HCT116 (cell line): ENCODE measurements around the gene USP32. TPM values are rescaled to one million over a fixed set of nuclear protein-coding genes. Genes with fewer than 3 reads are reported as not detected.

Experiments used
- ATAC-seq: fragments of 200-7000 bp; cut with Tn5 transposase; 2 replicates; pipeline ENCODE4 v1.9.1; 2020; ENCODE audit warnings: mild to moderate bottlenecking, moderate library complexity
- BruUV-seq: library from RNA; stranded (reverse); fragments of 400-500 nt; replicated peaks from 2 replicates; lab custom pipeline; 2021; lab: Mats Ljungman, UMichigan
- CTCF ChIA-PET: fragments of 300-600 bp; sonication (Branson Sonifier 250); formaldehyde crosslinking; loops from one replicate; lab custom pipeline; 2021; ENCODE audit warnings: antibody characterized with exemption; lab: Charles Lee
- POLR2A ChIA-PET: fragments of 300-600, 350-600 bp; sonication (Branson Sonifier 250); formaldehyde crosslinking; loops from one replicate; lab custom pipeline; 2021; ENCODE audit warnings: antibody characterized with exemption; lab: Charles Lee
- RAD21 ChIA-PET, 2 experiments: fragments of 300-600 bp; sonication (Branson Sonifier 250); formaldehyde crosslinking; loops; one replicate each; lab custom pipeline; 2023; ENCODE audit warnings: low total read pairs in 2 of 2; ENCODE audit not compliant: uncharacterized antibody in 2 of 2, unreplicated experiment in 2 of 2, low non-redundant PET in 1 of 2; lab: Charles Lee
- DNase-seq: peaks from one replicate; pipeline ENCODE4 v3.0.0-alpha.2; 2010; ENCODE audit warnings: low read depth, low spot score
- H2AFZ ChIP-seq: fragments of 200-600 bp; shearing (Covaris generic), sonication (generic); 2 replicates; pipeline ENCODE4 v1.6.1; 2017; ENCODE audit warnings: low read depth, mixed run types, mixed read lengths, antibody characterized with exemption, low read length; ENCODE audit not compliant: poor library complexity, severe bottlenecking
- H3K27ac ChIP-seq: 2 replicates; pipeline ENCODE4 v1.5.1; 2012; ENCODE audit warnings: low read depth, low read length
- H3K27me3 ChIP-seq: fragments of 200-600 bp; sonication (generic); 2 replicates; pipeline ENCODE4 v1.6.1; 2016; ENCODE audit warnings: mixed run types, low read length, mixed read lengths; ENCODE audit not compliant: insufficient read depth
- H3K36me3 ChIP-seq, 2 experiments: fragments of 200-500 bp in 1 of 2; fragments of 200-600 bp in 1 of 2; sonication (Bioruptor generic) in 1 of 2; sonication (generic) in 1 of 2; 2 replicates each; pipeline versions ENCODE4 v1.5.1 to v1.6.1; 2014 to 2016; ENCODE audit warnings: low read length in 2 of 2, inconsistent platforms in 1 of 2, mixed read lengths in 1 of 2, mixed run types in 1 of 2; ENCODE audit not compliant: insufficient read depth in 2 of 2, control insufficient read depth in 1 of 2
- H3K4me1 ChIP-seq, 2 experiments: fragments of 200-600 bp in 1 of 2; sonication (generic) in 1 of 2; 2 replicates each; pipeline versions ENCODE4 v1.5.1 to v1.6.1; 2012 to 2017; ENCODE audit warnings: low read length in 2 of 2, inconsistent platforms in 1 of 2, mild to moderate bottlenecking in 1 of 2, mixed read lengths in 1 of 2, mixed run types in 1 of 2, moderate library complexity in 1 of 2; ENCODE audit not compliant: insufficient read depth in 2 of 2, control insufficient read depth in 1 of 2
- H3K4me2 ChIP-seq: fragments of 200-600 bp; sonication (generic); 2 replicates; pipeline ENCODE4 v1.6.1; 2017; ENCODE audit warnings: mixed run types, low read length, mixed read lengths
- H3K4me3 ChIP-seq, 2 experiments: fragments of 200-600 bp in 1 of 2; sonication (generic) in 1 of 2; replicated peaks in 1 of 2; 2 replicates each; pipeline ENCODE4 v1.5.1; 2011 to 2016; ENCODE audit warnings: low read length in 2 of 2, control low read depth in 1 of 2, low read depth in 1 of 2, mild to moderate bottlenecking in 1 of 2, mixed read lengths in 1 of 2, mixed run types in 1 of 2
- H3K79me2 ChIP-seq: fragments of 200-600 bp; sonication (generic); 2 replicates; pipeline ENCODE4 v1.6.1; 2017; ENCODE audit warnings: mild to moderate bottlenecking, mixed run types, low read length, moderate library complexity, mixed read lengths; ENCODE audit not compliant: insufficient read depth
- H3K9ac ChIP-seq: fragments of 200-600 bp; sonication (generic); 2 replicates; pipeline ENCODE4 v1.6.1; 2016; ENCODE audit warnings: low read length, mixed read lengths
- H3K9me2 ChIP-seq: fragments of 200-600 bp; sonication (generic), shearing (Covaris generic); 2 replicates; pipeline ENCODE4 v1.6.1; 2017; ENCODE audit warnings: mixed run types, mild to moderate bottlenecking, moderate library complexity; ENCODE audit not compliant: insufficient read depth
- H3K9me3 ChIP-seq, 2 experiments: fragments of 200-500 bp in 1 of 2; fragments of 200-600 bp in 1 of 2; sonication (Bioruptor generic) in 1 of 2; sonication (generic) in 1 of 2; 2 replicates each; pipeline ENCODE4 v1.6.1; 2014 to 2017; ENCODE audit warnings: low read length in 2 of 2, mixed read lengths in 2 of 2, inconsistent platforms in 1 of 2, low read depth in 1 of 2, mild to moderate bottlenecking in 1 of 2, mixed run types in 1 of 2, moderate library complexity in 1 of 2; ENCODE audit not compliant: control insufficient read depth in 1 of 2, insufficient read depth in 1 of 2
- H4K20me1 ChIP-seq: fragments of 200-600 bp; sonication (generic), shearing (Covaris generic); 2 replicates; pipeline ENCODE4 v1.6.1; 2017; ENCODE audit warnings: mixed run types, mild to moderate bottlenecking, moderate library complexity; ENCODE audit not compliant: insufficient read depth
- CEBPB ChIP-seq: IDR thresholded peaks from 2 replicates; pipeline ENCODE4 v1.6.1; 2012; ENCODE audit warnings: low read depth
- EGR1 ChIP-seq: IDR thresholded peaks from 2 replicates; pipeline ENCODE4 v1.6.1; 2012; ENCODE audit warnings: low read depth
- JUND ChIP-seq: IDR thresholded peaks from 2 replicates; pipeline ENCODE4 v1.6.1; 2012
- POLR2AphosphoS5 ChIP-seq: IDR thresholded peaks from 2 replicates; pipeline ENCODE4 v1.6.1; 2011; ENCODE audit warnings: mild to moderate bottlenecking, low read depth, low read length, moderate library complexity
- RAD21 ChIP-seq: IDR thresholded peaks from 2 replicates; pipeline ENCODE4 v1.6.1; 2012; ENCODE audit warnings: low read depth, mild to moderate bottlenecking
- SIN3A ChIP-seq: IDR thresholded peaks from 2 replicates; pipeline ENCODE4 v1.6.1; 2012; ENCODE audit warnings: low read depth
- SRF ChIP-seq: IDR thresholded peaks from 2 replicates; pipeline ENCODE4 v1.6.1; 2012; ENCODE audit warnings: low read depth
- YY1 ChIP-seq: IDR thresholded peaks from 2 replicates; pipeline ENCODE4 v1.6.1; 2011; ENCODE audit warnings: low read length, low read depth, moderate library complexity, mild to moderate bottlenecking; ENCODE audit not compliant: insufficient replicate concordance; ENCODE audit errors: extremely low read depth
- ZNF274 ChIP-seq: fragments of 200-500 bp; sonication (Bioruptor generic); IDR thresholded peaks from 2 replicates; pipeline ENCODE4 v1.6.1; 2014; ENCODE audit warnings: mild to moderate bottlenecking, low read depth, low read length, inconsistent platforms
- intact Hi-C: fragments of 100-400 bp; cut with micrococcal nuclease; formaldehyde crosslinking; loops from 2 replicates; pipeline ENCODE4 v1.10.0; 2022
- total RNA-seq: library from RNA; stranded (reverse); gene quantifications from one replicate; pipeline ENCODE4 v1.2.1, GENCODE V29; 2021; ENCODE audit not compliant: unreplicated experiment
- TF ChIP-seq, protein P1 (sequence below): IDR thresholded peaks from 2 replicates; pipeline ENCODE4 v1.6.1; 2012; ENCODE audit warnings: low read depth

The USP32 gene
- total RNA-seq, 1 experiment from 2014 or later: 67.0 TPM

DNA sequence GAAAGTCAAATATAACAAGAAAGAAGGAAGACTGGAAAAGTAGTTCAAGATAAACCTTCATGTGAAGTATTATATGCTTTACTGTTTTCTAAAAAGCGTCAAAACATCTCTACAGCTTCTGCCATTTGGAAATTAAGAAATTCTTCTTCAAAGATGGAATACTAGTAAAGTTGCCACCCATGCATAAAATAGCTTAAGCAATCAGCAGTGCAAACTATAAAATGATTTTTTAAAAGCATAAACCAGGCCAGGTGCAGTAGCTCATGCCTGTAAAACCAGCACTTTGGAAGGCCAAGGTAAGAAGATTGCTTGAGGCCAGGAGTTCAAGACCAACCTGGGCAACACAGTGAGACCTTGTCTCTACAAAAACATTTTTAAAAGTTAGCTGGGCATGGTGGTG lies 68.2 kb downstream of the USP32 start:
- Histone ChIP-seq H4K20me1 (no peaks in the 10 kb centered on the region; the same call in 1 of the 2 replicates), H3K9me3 (no peaks in the 10 kb centered on the region), H3K79me2 (peaks cover 16% of the 10 kb centered on the region), H3K4me1 (peaks cover 0 to 8% of the 10 kb centered on the region in 2 experiments; a peak in 3 of 4 replicates), H3K4me3 (no peak overlapping the region), H3K27me3 (no peaks in the 10 kb centered on the region), H3K27ac (no peak overlapping the region), H2AFZ (no peak overlapping the region), H3K9me2 (no peaks in the 10 kb centered on the region; the same call in 1 of the 2 replicates), H3K9ac (no peak overlapping the region), H3K4me2 (no peak overlapping the region), H3K36me3 (no peaks in the 10 kb centered on the region)
- RAD21 ChIA-PET: no interaction called here
- POLR2A ChIA-PET: no interaction called here
- intact Hi-C loops: no loop called here
- no peak for TF ChIP-seq RAD21
- TF ChIP-seq JUND: no peak
- TF ChIP-seq EGR1: no peak
- TF ChIP-seq SRF: no peak
- TF ChIP-seq POLR2AphosphoS5: no peak
- TF ChIP-seq, protein P1, sequence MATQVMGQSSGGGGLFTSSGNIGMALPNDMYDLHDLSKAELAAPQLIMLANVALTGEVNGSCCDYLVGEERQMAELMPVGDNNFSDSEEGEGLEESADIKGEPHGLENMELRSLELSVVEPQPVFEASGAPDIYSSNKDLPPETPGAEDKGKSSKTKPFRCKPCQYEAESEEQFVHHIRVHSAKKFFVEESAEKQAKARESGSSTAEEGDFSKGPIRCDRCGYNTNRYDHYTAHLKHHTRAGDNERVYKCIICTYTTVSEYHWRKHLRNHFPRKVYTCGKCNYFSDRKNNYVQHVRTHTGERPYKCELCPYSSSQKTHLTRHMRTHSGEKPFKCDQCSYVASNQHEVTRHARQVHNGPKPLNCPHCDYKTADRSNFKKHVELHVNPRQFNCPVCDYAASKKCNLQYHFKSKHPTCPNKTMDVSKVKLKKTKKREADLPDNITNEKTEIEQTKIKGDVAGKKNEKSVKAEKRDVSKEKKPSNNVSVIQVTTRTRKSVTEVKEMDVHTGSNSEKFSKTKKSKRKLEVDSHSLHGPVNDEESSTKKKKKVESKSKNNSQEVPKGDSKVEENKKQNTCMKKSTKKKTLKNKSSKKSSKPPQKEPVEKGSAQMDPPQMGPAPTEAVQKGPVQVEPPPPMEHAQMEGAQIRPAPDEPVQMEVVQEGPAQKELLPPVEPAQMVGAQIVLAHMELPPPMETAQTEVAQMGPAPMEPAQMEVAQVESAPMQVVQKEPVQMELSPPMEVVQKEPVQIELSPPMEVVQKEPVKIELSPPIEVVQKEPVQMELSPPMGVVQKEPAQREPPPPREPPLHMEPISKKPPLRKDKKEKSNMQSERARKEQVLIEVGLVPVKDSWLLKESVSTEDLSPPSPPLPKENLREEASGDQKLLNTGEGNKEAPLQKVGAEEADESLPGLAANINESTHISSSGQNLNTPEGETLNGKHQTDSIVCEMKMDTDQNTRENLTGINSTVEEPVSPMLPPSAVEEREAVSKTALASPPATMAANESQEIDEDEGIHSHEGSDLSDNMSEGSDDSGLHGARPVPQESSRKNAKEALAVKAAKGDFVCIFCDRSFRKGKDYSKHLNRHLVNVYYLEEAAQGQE: no peak
- no peak for TF ChIP-seq ZNF274
- TF ChIP-seq SIN3A: no peak
- no peak for TF ChIP-seq CEBPB
- no peak for TF ChIP-seq YY1
- ATAC-seq (no peak), DNase-seq (no peak)
- BruUV-seq: no TSS peak
- CTCF ChIA-PET: interaction anchor here (1.3 kb wide), 1 partner anchor 92 kb away, joined by 3 read pairs; no protein-coding TSS in a partner anchor
